GM12878 (cell line): ENCODE data around the gene NAV3.

ENCODE experiments used
- CBX3 ChIP-seq: fragments of 200-600 bp; sonication (generic); IDR thresholded peaks from 2 replicates; pipeline ENCODE4 v1.6.1; 2016; ENCODE audit warnings: low read depth, borderline replicate concordance
- CEBPB ChIP-seq, 2 experiments: fragments of 150-350 bp in 1 of 2; IDR thresholded peaks; 2 replicates each; pipeline ENCODE4 v1.6.1; 2012 to 2014; ENCODE audit warnings: low read depth in 2 of 2, low read length in 2 of 2, borderline replicate concordance in 1 of 2, inconsistent platforms in 1 of 2
- CHD2 ChIP-seq: IDR thresholded peaks from 2 replicates; pipeline ENCODE4 v1.6.1; 2011; ENCODE audit warnings: low read depth, low read length, improper control_type of control experiment, borderline replicate concordance
- EP300 ChIP-seq, 2 experiments: fragments of 150-350 bp in 1 of 2; IDR thresholded peaks; 2 replicates each; pipeline ENCODE4 v1.6.1; 2011 to 2012; ENCODE audit warnings: low read depth in 2 of 2, low read length in 2 of 2, borderline replicate concordance in 1 of 2, improper control_type of control experiment in 1 of 2, inconsistent platforms in 1 of 2; ENCODE audit not compliant: control insufficient read depth in 1 of 2
- LARP7 ChIP-seq: fragments of 450-650 bp; IDR thresholded peaks from 2 replicates; pipeline ENCODE4 v1.6.1; 2017; ENCODE audit warnings: mild to moderate bottlenecking
- NR2C2 ChIP-seq: IDR thresholded peaks from 2 replicates; pipeline ENCODE4 v1.6.1; 2011; ENCODE audit warnings: borderline replicate concordance, low read depth; ENCODE audit not compliant: control insufficient read depth, insufficient read length
- PKNOX1 ChIP-seq: fragments of 450-650 bp; IDR thresholded peaks from 2 replicates; pipeline ENCODE4 v1.6.1; 2016; ENCODE audit warnings: mild to moderate bottlenecking
- POLR2A ChIP-seq: IDR thresholded peaks from 2 replicates; pipeline ENCODE4 v1.6.1; 2011; ENCODE audit warnings: low read depth, mild to moderate bottlenecking, low read length
- SMAD1 ChIP-seq: fragments of 450-650 bp; IDR thresholded peaks from 2 replicates; pipeline ENCODE4 v1.6.1; 2018; ENCODE audit warnings: mild to moderate bottlenecking, low read depth; ENCODE audit not compliant: partially characterized antibody
- USF2 ChIP-seq: IDR thresholded peaks from 2 replicates; pipeline ENCODE4 v1.6.1; 2011; ENCODE audit warnings: low read depth, low read length, improper control_type of control experiment, borderline replicate concordance
- ZNF24 ChIP-seq: fragments of 450-650 bp; IDR thresholded peaks from 2 replicates; pipeline ENCODE4 v1.6.1; 2017; ENCODE audit warnings: antibody characterized with exemption, mild to moderate bottlenecking
- TF ChIP-seq, protein P1 (sequence below), 3 experiments: IDR thresholded peaks in 2 of 3; conservative IDR thresholded peaks in 1 of 3; 2 replicates each; pipeline ENCODE4 v1.5.1; 2011; ENCODE audit warnings: low read depth in 3 of 3, low read length in 3 of 3, mild to moderate bottlenecking in 3 of 3, control low read depth in 2 of 3, moderate library complexity in 2 of 3, inconsistent platforms in 1 of 3, mixed read lengths in 1 of 3; ENCODE audit not compliant: control insufficient read depth in 2 of 3, insufficient read depth in 1 of 3; ENCODE audit errors: extremely low read depth in 1 of 3

GRCh38 chr12:78037707-78038106 is 207.0 kb downstream of the NAV3 start:
- TF ChIP-seq LARP7 (no peak), USF2 (no peak), NR2C2 (no peak), POLR2A (no peak), SMAD1 (no peak), CHD2 (no peak), ZNF24 (no peak), PKNOX1 (no peak), EP300 (IDR thresholded peaks at IDR 0.05; ENCODE audit: borderline replicate concordance in 1 of 2, control insufficient read depth in 1 of 2, low read depth in 2 of 2, low read length in 2 of 2) (no peak), CEBPB (IDR thresholded peaks at IDR 0.05; ENCODE audit: borderline replicate concordance in 1 of 2, low read depth in 2 of 2, low read length in 2 of 2) (no peak), CBX3 (no peak)
- TF ChIP-seq, protein P1, sequence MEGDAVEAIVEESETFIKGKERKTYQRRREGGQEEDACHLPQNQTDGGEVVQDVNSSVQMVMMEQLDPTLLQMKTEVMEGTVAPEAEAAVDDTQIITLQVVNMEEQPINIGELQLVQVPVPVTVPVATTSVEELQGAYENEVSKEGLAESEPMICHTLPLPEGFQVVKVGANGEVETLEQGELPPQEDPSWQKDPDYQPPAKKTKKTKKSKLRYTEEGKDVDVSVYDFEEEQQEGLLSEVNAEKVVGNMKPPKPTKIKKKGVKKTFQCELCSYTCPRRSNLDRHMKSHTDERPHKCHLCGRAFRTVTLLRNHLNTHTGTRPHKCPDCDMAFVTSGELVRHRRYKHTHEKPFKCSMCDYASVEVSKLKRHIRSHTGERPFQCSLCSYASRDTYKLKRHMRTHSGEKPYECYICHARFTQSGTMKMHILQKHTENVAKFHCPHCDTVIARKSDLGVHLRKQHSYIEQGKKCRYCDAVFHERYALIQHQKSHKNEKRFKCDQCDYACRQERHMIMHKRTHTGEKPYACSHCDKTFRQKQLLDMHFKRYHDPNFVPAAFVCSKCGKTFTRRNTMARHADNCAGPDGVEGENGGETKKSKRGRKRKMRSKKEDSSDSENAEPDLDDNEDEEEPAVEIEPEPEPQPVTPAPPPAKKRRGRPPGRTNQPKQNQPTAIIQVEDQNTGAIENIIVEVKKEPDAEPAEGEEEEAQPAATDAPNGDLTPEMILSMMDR (IDR thresholded peaks at IDR 0.05 in 2 of 3, conservative IDR thresholded peaks at IDR 0.05 in 1 of 3; ENCODE audit: control insufficient read depth in 2 of 3, extremely low read depth in 1 of 3, insufficient read depth in 1 of 3, low read depth in 3 of 3, low read length in 3 of 3): peak; percentile 13 to 25 (median 23); a peak in 1 of 6 replicates
